ENCODE results near the gene PITPNC1. TPM values are rescaled to one million over a fixed set of nuclear protein-coding genes. Genes with fewer than 3 reads are reported as not detected.
A peak's percentile ranks its signal among the peaks of the same experiment; 100 is the strongest.

Gene PITPNC1
- total and polyA plus RNA-seq, 2 experiments from 2014 or later = 5.8 to 7.3 TPM

DNA sequence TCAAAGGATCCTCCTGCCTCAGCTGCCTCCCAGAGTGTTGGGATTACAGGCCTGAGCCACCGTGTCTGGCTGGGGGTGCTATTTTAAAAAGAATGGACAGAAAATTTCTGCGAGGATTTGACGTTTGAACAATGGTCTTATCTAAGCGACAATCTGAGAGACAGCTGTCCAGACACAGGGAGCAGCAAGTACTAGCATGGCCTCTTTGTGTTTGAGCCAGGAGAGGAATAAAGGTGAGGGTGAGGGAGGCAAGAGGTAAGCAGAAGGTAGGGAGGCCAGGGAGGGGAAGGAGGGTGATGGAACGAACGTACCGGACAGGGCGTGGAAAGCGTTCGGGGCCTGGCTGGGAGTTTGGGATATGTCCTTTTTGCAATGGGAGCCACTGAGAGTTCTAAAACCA lies 59.2 kb downstream of the PITPNC1 start:
- Histone ChIP-seq H3K79me2 (ENCODE audit: insufficient read depth) (peaks cover 65% of the 10 kb centered on the region), H3K9me3 (ENCODE audit: low read depth) (no peaks in the 10 kb centered on the region), H4K20me1 (ENCODE audit: insufficient read depth) (no peaks in the 10 kb centered on the region), H3K27me3 (replicated peaks; ENCODE audit: insufficient read depth) (no peaks in the 10 kb centered on the region), H3K36me3 (ENCODE audit: low read depth) (no peaks in the 10 kb centered on the region), H3F3A (ENCODE audit: insufficient read depth) (peaks cover 21% of the 10 kb centered on the region), H3K4me2 (ENCODE audit: unreplicated experiment) (no peak overlapping the region), H3K4me3 (no peak overlapping the region), H3K9ac (no peak overlapping the region), H3K27ac (no peak overlapping the region), H2AFZ (no peak overlapping the region), H3K9me2 (ENCODE audit: insufficient read depth) (no peaks in the 10 kb centered on the region), H3K4me1 (ENCODE audit: insufficient read depth) (peaks cover 14% of the 10 kb centered on the region)
- no peak for TF ChIP-seq EZH2phosphoT487 (IDR thresholded peaks at IDR 0.05; ENCODE audit: insufficient read depth, low read depth)
- no peak for TF ChIP-seq EZH2 (IDR thresholded peaks at IDR 0.05; ENCODE audit: insufficient read depth, poor library complexity, severe bottlenecking)
- no peak for DNase-seq
- WGBS, 2 experiments (ENCODE audit: low coverage in 1 of 2, low lambda C conversion rate in 2 of 2, missing lambda C conversion rate in 2 of 2) = 95 to 96% methylated on average over 10 of the region's 10 CpGs
- in situ Hi-C loops (cut with MboI) = no loop called here

DNA sequence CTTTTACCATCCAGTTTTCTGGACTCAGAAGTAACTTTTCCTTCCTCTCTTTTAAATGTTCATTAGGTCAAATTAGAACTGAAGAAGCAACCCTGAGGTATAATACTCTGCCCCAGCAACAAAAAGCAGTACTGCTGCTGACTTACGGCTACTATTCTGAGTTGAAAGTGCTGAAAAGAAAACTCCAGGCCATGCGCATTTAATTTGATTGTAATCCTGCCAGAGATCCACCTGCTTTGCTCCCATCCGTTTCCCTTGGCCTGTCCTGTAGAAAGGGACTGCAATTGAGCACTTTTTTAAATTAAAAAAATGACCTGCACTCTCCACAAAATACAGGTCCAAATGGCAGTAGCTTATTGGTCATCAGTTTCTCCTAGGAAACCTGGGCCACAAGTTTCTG lies 61.6 kb downstream of the PITPNC1 start:
- in situ Hi-C loops (cut with MboI) = no loop called here
- no peaks in the 10 kb centered on the region for H3K9me2 ChIP-seq (ENCODE audit: insufficient read depth)
- no peaks in the 10 kb centered on the region for H3K27me3 ChIP-seq (replicated peaks; ENCODE audit: insufficient read depth)
- H3K4me2 ChIP-seq (ENCODE audit: unreplicated experiment) = no peak overlapping the region
- H3F3A ChIP-seq (ENCODE audit: insufficient read depth) = peaks cover 22% of the 10 kb centered on the region
- peaks cover 14% of the 10 kb centered on the region for H3K4me1 ChIP-seq (ENCODE audit: insufficient read depth)
- no peak for TF ChIP-seq EZH2 (IDR thresholded peaks at IDR 0.05; ENCODE audit: insufficient read depth, poor library complexity, severe bottlenecking)
- no peak for TF ChIP-seq EZH2phosphoT487 (IDR thresholded peaks at IDR 0.05; ENCODE audit: insufficient read depth, low read depth)
- no peaks in the 10 kb centered on the region for H3K36me3 ChIP-seq (ENCODE audit: low read depth)
- no peak overlapping the region for H3K27ac ChIP-seq
- peaks cover 69% of the 10 kb centered on the region for H3K79me2 ChIP-seq (ENCODE audit: insufficient read depth)
- WGBS, 2 experiments (ENCODE audit: low coverage in 1 of 2, low lambda C conversion rate in 2 of 2, missing lambda C conversion rate in 2 of 2) = 96 to 100% methylated on average over 3 of the region's 3 CpGs
- no peak overlapping the region for H2AFZ ChIP-seq
- no peak overlapping the region for H3K4me3 ChIP-seq
- H3K9me3 ChIP-seq (ENCODE audit: low read depth) = no peaks in the 10 kb centered on the region
- no peaks in the 10 kb centered on the region for H4K20me1 ChIP-seq (ENCODE audit: insufficient read depth)
- H3K9ac ChIP-seq = no peak overlapping the region
- no peak for DNase-seq

DNA sequence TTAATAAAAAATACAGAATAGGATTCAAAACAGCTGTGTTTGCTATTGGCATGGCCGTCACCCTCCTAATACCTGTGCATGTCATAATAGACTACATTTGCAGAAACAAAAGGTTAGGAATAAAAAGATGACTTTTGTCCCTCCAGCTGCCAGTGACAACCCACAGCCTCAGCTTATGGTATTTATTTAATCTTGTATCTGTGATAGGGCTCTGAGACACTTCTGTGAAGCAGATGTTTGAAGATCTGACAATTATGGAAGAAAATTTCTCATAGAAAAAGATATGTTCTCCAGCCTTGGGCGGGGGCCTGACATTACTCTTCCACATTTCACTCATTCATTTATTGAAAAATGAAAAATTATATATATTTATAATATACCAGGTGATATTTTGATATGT lies 62.2 kb downstream of the PITPNC1 start:
- no peaks in the 10 kb centered on the region for H3K9me3 ChIP-seq (ENCODE audit: low read depth)
- H3K4me3 ChIP-seq = no peak overlapping the region
- H3K79me2 ChIP-seq (ENCODE audit: insufficient read depth) = peaks cover 73% of the 10 kb centered on the region
- H3K27ac ChIP-seq = no peak overlapping the region
- no peak overlapping the region for H3K9ac ChIP-seq
- no peaks in the 10 kb centered on the region for H3K36me3 ChIP-seq (ENCODE audit: low read depth)
- H3K9me2 ChIP-seq (ENCODE audit: insufficient read depth) = no peaks in the 10 kb centered on the region
- TF ChIP-seq EZH2 (IDR thresholded peaks at IDR 0.05; ENCODE audit: insufficient read depth, poor library complexity, severe bottlenecking) (no peak), EZH2phosphoT487 (IDR thresholded peaks at IDR 0.05; ENCODE audit: insufficient read depth, low read depth) (no peak)
- in situ Hi-C loops (cut with MboI) = no loop called here
- H3K4me1 ChIP-seq (ENCODE audit: insufficient read depth) = peaks cover 19% of the 10 kb centered on the region
- no peak overlapping the region for H2AFZ ChIP-seq
- peaks cover 22% of the 10 kb centered on the region for H3F3A ChIP-seq (ENCODE audit: insufficient read depth)
- no peaks in the 10 kb centered on the region for H4K20me1 ChIP-seq (ENCODE audit: insufficient read depth)
- DNase-seq = no peak
- H3K27me3 ChIP-seq (replicated peaks; ENCODE audit: insufficient read depth) = no peaks in the 10 kb centered on the region
- WGBS, 2 experiments (ENCODE audit: low coverage in 1 of 2, low lambda C conversion rate in 2 of 2, missing lambda C conversion rate in 2 of 2) = 92 to 99% methylated on average over 2 of the region's 2 CpGs
- no peak overlapping the region for H3K4me2 ChIP-seq (ENCODE audit: unreplicated experiment)

DNA sequence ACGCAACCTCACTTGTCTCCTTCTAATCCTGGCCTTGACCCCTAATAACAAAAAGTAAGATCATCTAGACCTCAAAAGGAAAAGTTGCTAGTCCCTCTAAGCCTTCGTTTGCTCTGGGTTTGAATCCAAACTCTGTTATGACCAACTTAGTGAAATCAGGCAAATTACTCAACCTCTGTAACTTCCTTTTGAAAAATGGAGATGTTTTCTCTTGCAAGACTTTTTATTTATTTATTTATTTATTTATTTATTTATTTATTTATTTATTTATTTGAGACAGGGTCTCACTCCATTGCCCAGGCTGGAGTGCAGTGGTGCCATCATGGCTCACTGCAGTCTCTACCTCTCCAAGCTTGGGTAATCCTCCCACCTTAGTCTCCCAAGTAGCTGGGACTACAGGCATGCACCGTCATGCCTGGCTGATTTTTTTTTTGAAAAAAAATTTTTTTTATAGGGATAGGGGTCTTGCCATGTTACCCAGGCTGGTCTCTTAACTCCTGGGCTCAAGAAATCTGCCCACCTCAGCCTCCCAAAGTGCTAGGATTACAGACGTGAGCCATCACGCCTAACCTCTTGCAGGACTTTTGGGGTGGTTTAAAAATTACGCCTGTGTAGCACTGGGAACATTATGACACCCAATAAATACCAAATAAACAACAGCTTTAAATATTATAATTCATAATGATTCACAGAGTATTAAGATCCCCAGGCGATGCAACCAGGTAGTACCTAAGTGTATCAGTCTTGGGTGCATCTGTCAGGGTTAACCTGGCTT lies 63.4 kb downstream of the PITPNC1 start:
- Histone ChIP-seq H3K9me3 (ENCODE audit: low read depth) (no peaks in the 10 kb centered on the region), H3K4me2 (ENCODE audit: unreplicated experiment) (peak overlapping the region; percentile 66), H3K4me3 (peak overlapping the region; percentile 73), H3F3A (ENCODE audit: insufficient read depth) (peaks cover 22% of the 10 kb centered on the region), H3K27me3 (replicated peaks; ENCODE audit: insufficient read depth) (no peaks in the 10 kb centered on the region), H3K36me3 (ENCODE audit: low read depth) (no peaks in the 10 kb centered on the region), H3K4me1 (ENCODE audit: insufficient read depth) (peaks cover 19% of the 10 kb centered on the region), H3K79me2 (ENCODE audit: insufficient read depth) (peaks cover 73% of the 10 kb centered on the region), H3K27ac (peak overlapping the region; percentile 79), H3K9me2 (ENCODE audit: insufficient read depth) (no peaks in the 10 kb centered on the region), H4K20me1 (ENCODE audit: insufficient read depth) (no peaks in the 10 kb centered on the region), H2AFZ (peak overlapping the region; percentile 69), H3K9ac (peak overlapping the region; percentile 86)
- 57 to 60% methylated on average over 7 of the region's 7 CpGs for WGBS, 2 experiments (ENCODE audit: low coverage in 1 of 2, low lambda C conversion rate in 2 of 2, missing lambda C conversion rate in 2 of 2)
- peak; percentile 38 for DNase-seq
- in situ Hi-C loops (cut with MboI) = no loop called here
- TF ChIP-seq EZH2phosphoT487 (IDR thresholded peaks at IDR 0.05; ENCODE audit: insufficient read depth, low read depth) (no peak), EZH2 (IDR thresholded peaks at IDR 0.05; ENCODE audit: insufficient read depth, poor library complexity, severe bottlenecking) (no peak)

All from GM23248 (cell line).